Right lobe of liver (tissue), 6 donors: ENCODE measurements around the gene MAP4K1. TPM values are rescaled to one million over a fixed set of nuclear protein-coding genes. Genes with fewer than 3 reads are reported as not detected.

Source experiments
- ATAC-seq, 4 donors: fragments of 200-7000 bp; cut with Tn5 transposase; one replicate each; pipeline ENCODE4 v1.9.1; 2020; ENCODE audit warnings: mild to moderate bottlenecking in 4 of 4, moderate library complexity in 4 of 4
- DNase-seq, 3 donors: peaks; one replicate each; pipeline ENCODE4 v3.0.0-alpha.2; 2020
- H3K27ac ChIP-seq, 3 donors: fragments of 200-600 bp; one replicate each; pipeline ENCODE4 v1.8.0; 2022
- H3K27me3 ChIP-seq, 2 donors: fragments of 200-600 bp; one replicate each; pipeline ENCODE4 v1.8.0; 2022
- H3K36me3 ChIP-seq, 4 donors: fragments of 200-600 bp; sonication (generic) in 1 of 4; one replicate each; pipeline versions ENCODE4 v1.5.1 to v1.8.0; 2017 to 2022; ENCODE audit warnings: control low read depth in 1 of 4
- H3K4me1 ChIP-seq, 4 donors: fragments of 200-600 bp; sonication (generic) in 1 of 4; one replicate each; pipeline versions ENCODE4 v1.5.1 to v1.8.0; 2017 to 2022; ENCODE audit warnings: control low read depth in 1 of 4
- H3K4me3 ChIP-seq, 3 donors: fragments of 200-600 bp; one replicate each; pipeline ENCODE4 v1.8.0; 2022
- H3K9me3 ChIP-seq, 4 donors: fragments of 200-600 bp; sonication (generic) in 1 of 4; one replicate each; pipeline versions ENCODE4 v1.5.1 to v1.8.0; 2017 to 2022; ENCODE audit warnings: control low read depth in 1 of 4
- POLR2A ChIP-seq: fragments of 450-650 bp; IDR thresholded peaks from one replicate; pipeline ENCODE4 v1.6.1; 2017; ENCODE audit warnings: antibody characterized with exemption, mild to moderate bottlenecking
- WGBS: methylation state at CpG from one replicate; pipeline ENCODE4 v1.1.6; 2018; ENCODE audit warnings: low coverage, low lambda C conversion rate; ENCODE audit not compliant: insufficient coverage; ENCODE audit errors: missing lambda C conversion rate; 5-methylcytosine and 5-hydroxymethylcytosine counted together
- intact Hi-C, 2 donors: fragments of 100-400 bp; cut with DNase I; formaldehyde crosslinking; loops; one replicate each; pipeline versions ENCODE4 v1.11.2 to v1.14.1; 2022
- total RNA-seq, 6 experiments: library from RNA; depleted of rRNA in 2 of 6; stranded (reverse); fragments of >200 nt in 2 of 6; fragmentation: NEBNext Ultra II Directional in 3 of 6; extraction: Animal tissue kit (Norgen Biotek cat#: 25700) in 3 of 6; gene quantifications; one replicate each; pipeline versions ENCODE4 v1.1.0 to v1.2.4, GENCODE V29; 2016 to 2023
- TF ChIP-seq, protein P1 (sequence below), 4 donors: fragments of 200-600 bp in 3 of 4; fragments of 450-650 bp in 1 of 4; IDR thresholded peaks; one replicate each; pipeline versions ENCODE4 v1.5.1 to v1.8.0; 2016 to 2022; ENCODE audit warnings: antibody characterized with exemption in 4 of 4, mild to moderate bottlenecking in 2 of 4
- donor health status: DM: no; HTN: yes; CAD: no.
- donor health status: DM: no; HTN: no; CAD: no.
- donor health status: DM: no; HTN: no; CAD: no.
- donor health status: DM: no; HTN: yes; CAD: no.
- donor health status: DM: no; HTN: yes; CAD: no.

The MAP4K1 gene
- total RNA-seq, 6 experiments from 2014 or later: 0.93 to 3.1 (median 2.0) TPM

DNA sequence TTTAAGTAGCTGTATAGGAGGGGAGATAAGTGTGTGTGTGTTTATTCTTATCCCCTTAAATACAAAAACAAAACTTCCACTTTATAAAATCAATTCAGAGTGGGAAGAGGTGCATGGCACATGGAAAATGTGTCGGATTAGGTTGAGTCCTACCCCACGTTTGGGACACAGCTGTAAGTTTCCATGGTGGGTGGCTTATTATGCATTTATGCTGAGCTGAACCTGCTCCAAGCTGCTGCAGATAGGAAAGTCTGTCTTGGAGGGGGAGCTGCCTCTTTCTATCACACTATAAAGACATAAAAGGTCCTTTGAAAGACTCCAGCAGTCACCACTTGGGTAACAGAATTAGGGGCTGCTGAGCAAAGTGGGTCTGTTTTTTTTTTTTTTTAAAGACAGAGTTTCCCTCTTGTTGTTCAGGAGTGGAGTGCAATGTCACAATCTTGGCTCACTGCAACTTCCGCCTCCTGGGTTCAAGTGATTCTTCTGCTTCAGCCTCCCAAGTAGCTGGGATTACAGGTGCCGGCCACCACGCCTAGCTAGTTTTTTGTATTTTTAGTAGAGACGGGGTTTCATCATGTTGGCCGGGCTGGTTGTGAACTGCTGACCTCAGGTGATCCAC, 44.9 kb upstream of the MAP4K1 start:
- peaks cover 0 to 4% (median 0%) of the 10 kb centered on the region in 4 donors for H3K36me3 ChIP-seq
- peaks cover 0 to 94% (median 44%) of the 10 kb centered on the region in 4 donors for H3K4me1 ChIP-seq
- no peak for TF ChIP-seq POLR2A
- TF ChIP-seq, protein P1, sequence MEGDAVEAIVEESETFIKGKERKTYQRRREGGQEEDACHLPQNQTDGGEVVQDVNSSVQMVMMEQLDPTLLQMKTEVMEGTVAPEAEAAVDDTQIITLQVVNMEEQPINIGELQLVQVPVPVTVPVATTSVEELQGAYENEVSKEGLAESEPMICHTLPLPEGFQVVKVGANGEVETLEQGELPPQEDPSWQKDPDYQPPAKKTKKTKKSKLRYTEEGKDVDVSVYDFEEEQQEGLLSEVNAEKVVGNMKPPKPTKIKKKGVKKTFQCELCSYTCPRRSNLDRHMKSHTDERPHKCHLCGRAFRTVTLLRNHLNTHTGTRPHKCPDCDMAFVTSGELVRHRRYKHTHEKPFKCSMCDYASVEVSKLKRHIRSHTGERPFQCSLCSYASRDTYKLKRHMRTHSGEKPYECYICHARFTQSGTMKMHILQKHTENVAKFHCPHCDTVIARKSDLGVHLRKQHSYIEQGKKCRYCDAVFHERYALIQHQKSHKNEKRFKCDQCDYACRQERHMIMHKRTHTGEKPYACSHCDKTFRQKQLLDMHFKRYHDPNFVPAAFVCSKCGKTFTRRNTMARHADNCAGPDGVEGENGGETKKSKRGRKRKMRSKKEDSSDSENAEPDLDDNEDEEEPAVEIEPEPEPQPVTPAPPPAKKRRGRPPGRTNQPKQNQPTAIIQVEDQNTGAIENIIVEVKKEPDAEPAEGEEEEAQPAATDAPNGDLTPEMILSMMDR (IDR thresholded peaks at IDR 0.05): no peak
- no peaks in the 10 kb centered on the region for H3K27me3 ChIP-seq
- intact Hi-C loops: no loop called here
- DNase-seq (no peak), ATAC-seq (no peak)
- no peaks in the 10 kb centered on the region for H3K9me3 ChIP-seq
- H3K27ac ChIP-seq: peak overlapping the region; percentile 31 to 94 (median 76)
- H3K4me3 ChIP-seq: no peak overlapping the region
- WGBS: 31% methylated on average over 6 of the region's 7 CpGs

DNA sequence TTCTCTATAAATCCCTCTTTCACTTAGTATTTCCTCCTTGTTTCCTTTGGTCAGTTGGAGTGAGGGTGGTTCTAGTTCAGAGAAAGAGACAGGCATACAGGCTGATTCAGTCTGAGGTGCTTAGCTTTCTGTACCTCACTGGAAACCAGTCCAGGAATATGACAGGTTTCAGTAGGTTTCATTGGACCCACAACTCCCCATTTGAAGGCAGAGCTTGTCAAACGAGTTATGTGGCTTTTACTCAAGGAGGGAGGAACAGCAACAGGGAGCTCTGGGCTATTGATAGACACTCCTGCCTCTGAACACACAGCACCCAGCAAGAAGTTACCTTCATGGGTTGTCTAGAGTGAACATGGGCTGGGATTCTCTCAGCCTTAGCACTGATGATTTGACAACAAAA, 44.2 kb upstream of the MAP4K1 start:
- no peak overlapping the region for H3K4me3 ChIP-seq
- H3K27me3 ChIP-seq: no peaks in the 10 kb centered on the region
- WGBS: 0% methylated on average over 1 of the region's 1 CpG
- DNase-seq (no peak), ATAC-seq (no peak)
- peaks cover 0 to 4% (median 0%) of the 10 kb centered on the region in 4 donors for H3K36me3 ChIP-seq
- no peaks in the 10 kb centered on the region for H3K9me3 ChIP-seq
- intact Hi-C loops: no loop called here
- peak overlapping the region; percentile 31 to 94 (median 76) for H3K27ac ChIP-seq
- no peak for TF ChIP-seq POLR2A
- TF ChIP-seq, protein P1 (IDR thresholded peaks at IDR 0.05): no peak
- peaks cover 0 to 94% (median 47%) of the 10 kb centered on the region in 4 donors for H3K4me1 ChIP-seq

DNA sequence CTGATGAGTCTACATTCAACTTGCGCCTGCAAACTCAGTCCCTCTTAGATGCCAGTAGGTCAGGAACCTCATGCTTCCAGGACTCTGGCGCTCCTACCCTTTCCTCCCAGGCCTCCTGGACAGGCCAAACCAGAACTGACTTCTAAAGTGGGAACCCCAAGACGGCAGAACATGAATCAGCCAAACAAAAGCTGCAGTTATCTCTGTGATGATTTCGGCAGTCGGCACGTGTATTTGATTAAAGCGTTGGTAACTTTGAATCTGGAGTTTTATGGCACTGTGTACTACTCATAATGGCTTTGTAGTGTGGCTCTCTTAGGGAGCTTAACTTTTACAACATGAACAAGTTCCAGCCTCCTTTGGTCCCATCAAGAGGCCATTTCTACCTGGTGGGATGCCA, 43.4 kb upstream of the MAP4K1 start:
- ATAC-seq (no peak), DNase-seq (no peak)
- intact Hi-C loops: no loop called here
- Histone ChIP-seq H3K36me3 (peaks cover 0 to 4% (median 0%) of the 10 kb centered on the region in 4 donors), H3K9me3 (no peaks in the 10 kb centered on the region), H3K27ac (peak overlapping the region in 2 of 3 donors; percentile 76 to 94), H3K4me1 (peaks cover 0 to 94% (median 44%) of the 10 kb centered on the region in 4 donors), H3K27me3 (no peaks in the 10 kb centered on the region), H3K4me3 (no peak overlapping the region)
- 47% methylated on average over 4 of the region's 7 CpGs for WGBS
- TF ChIP-seq, protein P1 (IDR thresholded peaks at IDR 0.05): no peak
- no peak for TF ChIP-seq POLR2A

DNA sequence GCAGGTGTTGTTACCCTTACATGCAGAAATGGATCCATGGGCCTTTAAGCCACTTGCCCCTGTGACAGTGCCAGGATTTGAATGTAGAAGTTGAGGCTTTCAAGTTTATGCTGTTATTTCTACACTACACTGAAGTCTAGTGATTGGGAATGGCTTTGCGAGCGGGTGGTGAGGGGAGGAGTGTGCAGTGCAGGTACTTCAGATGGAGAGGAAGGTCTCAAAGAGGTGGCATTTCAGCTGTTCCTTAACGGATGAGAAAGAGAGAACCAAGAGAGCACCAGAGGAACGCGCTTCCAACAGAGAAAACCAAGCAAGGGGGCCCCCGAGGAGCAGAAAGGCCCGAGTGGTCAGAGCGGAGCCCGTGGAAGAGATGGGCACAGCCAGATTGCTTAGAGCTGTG, 43.0 kb upstream of the MAP4K1 start:
- TF ChIP-seq POLR2A: no peak
- TF ChIP-seq, protein P1 (IDR thresholded peaks at IDR 0.05): no peak
- peak overlapping the region in 2 of 3 donors; percentile 63 to 94 for H3K27ac ChIP-seq
- H3K27me3 ChIP-seq: no peaks in the 10 kb centered on the region
- H3K4me3 ChIP-seq: no peak overlapping the region
- ATAC-seq (no peak), DNase-seq (no peak)
- intact Hi-C loops: no loop called here
- H3K4me1 ChIP-seq: peaks cover 0 to 94% (median 44%) of the 10 kb centered on the region in 4 donors
- no peaks in the 10 kb centered on the region for H3K9me3 ChIP-seq
- WGBS: 82% methylated on average over 7 of the region's 9 CpGs
- H3K36me3 ChIP-seq: peaks cover 0 to 4% (median 0%) of the 10 kb centered on the region in 4 donors
